ENCODE data around the gene TOX4. TPM values are rescaled to one million over a fixed set of nuclear protein-coding genes. Genes with fewer than 3 reads are reported as not detected.

Gene TOX4
- total RNA-seq, 1 donor from 2014 or later = 92.2 TPM

GRCh38 chr14:21526672-21527317 is 49.8 kb downstream of the TOX4 start:
- H3K9ac ChIP-seq (ENCODE audit: low read length) = peak overlapping the region; percentile 84
- H3K9me3 ChIP-seq (ENCODE audit: insufficient read depth, low read depth, low read length) = no peaks in the 10 kb centered on the region
- peaks cover 7% of the 10 kb centered on the region for H3K4me1 ChIP-seq (ENCODE audit: insufficient read depth, low read length)
- Mint-ChIP-seq H3K27me3 (ENCODE audit: low read depth, unreplicated experiment) (no peaks in the 10 kb centered on the region), H3K9me3 (ENCODE audit: unreplicated experiment) (peaks cover 2% of the 10 kb centered on the region), H3K4me3 (ENCODE audit: unreplicated experiment) (peak overlapping the region; percentile 91), H3K27ac (ENCODE audit: unreplicated experiment) (no peak overlapping the region), H3K4me1 (ENCODE audit: low read depth, unreplicated experiment) (peaks cover 17% of the 10 kb centered on the region), H3K36me3 (ENCODE audit: low read depth, unreplicated experiment) (peaks cover 18% of the 10 kb centered on the region)
- peak overlapping the region; percentile 91 for H3K4me2 ChIP-seq (ENCODE audit: low read length)
- no peak for TF ChIP-seq EZH2 (IDR thresholded peaks at IDR 0.05; ENCODE audit: insufficient read depth, low read length)
- DNase-seq (ENCODE audit: low read depth) (no peak), FAIRE-seq (no peak)
- peaks cover 4% of the 10 kb centered on the region for H3K79me2 ChIP-seq (ENCODE audit: insufficient read depth, low read length)
- peaks cover 3% of the 10 kb centered on the region for H3K27me3 ChIP-seq (ENCODE audit: insufficient read depth, low read length)
- no peaks in the 10 kb centered on the region for H4K20me1 ChIP-seq (ENCODE audit: insufficient read depth, low read length)
- peak overlapping the region; percentile 60 for H3K4me3 ChIP-seq (ENCODE audit: insufficient read depth, low read depth, low read length)
- no peak overlapping the region for H3K27ac ChIP-seq (ENCODE audit: low read depth, low read length)
- H2AFZ ChIP-seq (ENCODE audit: low read depth, low read length) = peak overlapping the region; percentile 72
- H3K36me3 ChIP-seq (ENCODE audit: insufficient read depth, low read length) = no peaks in the 10 kb centered on the region

- TF ChIP-seq CTCF (IDR thresholded peaks at IDR 0.05; ENCODE audit: insufficient read depth, low read depth, low read length) (no peak), EZH2 (IDR thresholded peaks at IDR 0.05; ENCODE audit: insufficient read depth, low read length) (no peak)
- Histone ChIP-seq H3K9me3 (ENCODE audit: insufficient read depth, low read depth, low read length) (no peaks in the 10 kb centered on the region), H3K4me3 (ENCODE audit: insufficient read depth, low read depth, low read length) (no peak overlapping the region), H3K79me2 (ENCODE audit: insufficient read depth, low read length) (peaks cover 4% of the 10 kb centered on the region), H4K20me1 (ENCODE audit: insufficient read depth, low read length) (no peaks in the 10 kb centered on the region), H3K36me3 (ENCODE audit: insufficient read depth, low read length) (no peaks in the 10 kb centered on the region), H3K27me3 (ENCODE audit: insufficient read depth, low read length) (peaks cover 3% of the 10 kb centered on the region), H2AFZ (ENCODE audit: low read depth, low read length) (peak overlapping the region; percentile 72), H3K4me1 (ENCODE audit: insufficient read depth, low read length) (peaks cover 5% of the 10 kb centered on the region), H3K4me2 (ENCODE audit: low read length) (no peak overlapping the region), H3K27ac (ENCODE audit: low read depth, low read length) (no peak overlapping the region), H3K9ac (ENCODE audit: low read length) (no peak overlapping the region)
- peak overlapping the region; percentile 91 for H3K4me3 Mint-ChIP-seq (ENCODE audit: unreplicated experiment)
- no peak for FAIRE-seq
- H3K27me3 Mint-ChIP-seq (ENCODE audit: low read depth, unreplicated experiment) = no peaks in the 10 kb centered on the region
- H3K27ac Mint-ChIP-seq (ENCODE audit: unreplicated experiment) = no peak overlapping the region
- peaks cover 18% of the 10 kb centered on the region for H3K36me3 Mint-ChIP-seq (ENCODE audit: low read depth, unreplicated experiment)
- H3K9me3 Mint-ChIP-seq (ENCODE audit: unreplicated experiment) = no peaks in the 10 kb centered on the region
- DNase-seq (ENCODE audit: low read depth) = no peak
- peaks cover 12% of the 10 kb centered on the region for H3K4me1 Mint-ChIP-seq (ENCODE audit: low read depth, unreplicated experiment)
These were observed 50.3 kb downstream of the TOX4 start for GRCh38 chr14:21527318-21527679.

GRCh38 chr14:21528381-21529348 is 51.7 kb downstream of the TOX4 start:
- Mint-ChIP-seq H3K27ac (ENCODE audit: unreplicated experiment) (no peak overlapping the region), H3K9me3 (ENCODE audit: unreplicated experiment) (no peaks in the 10 kb centered on the region), H3K36me3 (ENCODE audit: low read depth, unreplicated experiment) (peaks cover 10% of the 10 kb centered on the region), H3K4me3 (ENCODE audit: unreplicated experiment) (no peak overlapping the region), H3K4me1 (ENCODE audit: low read depth, unreplicated experiment) (peaks cover 6% of the 10 kb centered on the region), H3K27me3 (ENCODE audit: low read depth, unreplicated experiment) (peaks cover 2% of the 10 kb centered on the region)
- FAIRE-seq = no peak
- Histone ChIP-seq H3K4me1 (ENCODE audit: insufficient read depth, low read length) (peaks cover 5% of the 10 kb centered on the region), H3K27me3 (ENCODE audit: insufficient read depth, low read length) (peaks cover 3% of the 10 kb centered on the region), H3K4me3 (ENCODE audit: insufficient read depth, low read depth, low read length) (no peak overlapping the region), H3K9me3 (ENCODE audit: insufficient read depth, low read depth, low read length) (no peaks in the 10 kb centered on the region), H3K9ac (ENCODE audit: low read length) (no peak overlapping the region), H3K27ac (ENCODE audit: low read depth, low read length) (no peak overlapping the region), H2AFZ (ENCODE audit: low read depth, low read length) (no peak overlapping the region), H3K4me2 (ENCODE audit: low read length) (no peak overlapping the region), H3K36me3 (ENCODE audit: insufficient read depth, low read length) (no peaks in the 10 kb centered on the region), H4K20me1 (ENCODE audit: insufficient read depth, low read length) (no peaks in the 10 kb centered on the region), H3K79me2 (ENCODE audit: insufficient read depth, low read length) (peaks cover 4% of the 10 kb centered on the region)
- TF ChIP-seq EZH2 (IDR thresholded peaks at IDR 0.05; ENCODE audit: insufficient read depth, low read length) = no peak
- no peak for TF ChIP-seq CTCF (IDR thresholded peaks at IDR 0.05; ENCODE audit: insufficient read depth, low read depth, low read length)
- DNase-seq (ENCODE audit: low read depth) = peak; percentile 21
